Measurements from ENCODE around the gene MTG2. TPM values are rescaled to one million over a fixed set of nuclear protein-coding genes. Genes with fewer than 3 reads are reported as not detected.

The MTG2 gene
- total RNA-seq, 1 donor from 2014 or later, result 19.5 TPM

DNA sequence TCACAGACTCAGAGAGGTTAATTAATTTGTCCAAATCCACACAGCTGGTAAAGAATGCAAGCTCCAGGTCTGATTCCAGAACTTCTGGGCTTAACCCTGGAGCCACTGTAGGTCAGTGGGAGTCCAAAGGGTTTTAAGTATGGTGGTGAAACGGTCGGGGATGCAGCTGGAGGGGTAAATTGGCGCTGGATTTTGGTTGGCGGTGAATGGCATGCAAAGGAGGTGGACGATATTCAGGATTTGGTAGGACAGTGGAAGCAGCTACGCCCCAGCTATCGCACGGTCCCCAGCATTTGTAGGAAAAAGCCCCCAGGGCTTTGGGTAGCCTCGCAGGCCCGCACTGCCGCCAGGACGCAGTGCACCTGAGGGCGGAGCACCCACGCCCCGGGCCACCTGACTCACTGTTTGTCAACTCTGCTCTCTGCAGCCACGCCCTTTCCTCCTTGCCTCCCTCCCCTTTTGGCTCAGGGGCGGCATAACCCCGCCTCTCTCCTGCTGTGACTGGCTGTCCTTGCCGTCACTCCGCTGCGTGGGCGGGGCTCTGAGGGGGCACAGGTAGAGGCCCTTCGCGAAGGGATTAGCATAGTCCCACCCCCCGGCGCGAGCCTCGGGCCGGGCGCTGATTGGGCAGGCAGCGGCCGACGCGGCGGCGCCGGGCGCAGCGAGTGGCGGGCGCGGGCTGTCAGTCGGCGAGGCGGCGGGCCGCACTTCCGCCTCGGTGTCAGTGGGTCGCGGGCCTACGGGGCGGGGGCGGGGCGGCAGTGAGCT lies 55.2 kb downstream of the MTG2 start, which contains the start of gene OSBPL2:
TSS of gene OSBPL2 (plus strand) at position 721 of the 768 bp plus-strand sequence. CDS start 17,664 bp downstream, outside the sequence.
- TF ChIP-seq, protein P1, sequence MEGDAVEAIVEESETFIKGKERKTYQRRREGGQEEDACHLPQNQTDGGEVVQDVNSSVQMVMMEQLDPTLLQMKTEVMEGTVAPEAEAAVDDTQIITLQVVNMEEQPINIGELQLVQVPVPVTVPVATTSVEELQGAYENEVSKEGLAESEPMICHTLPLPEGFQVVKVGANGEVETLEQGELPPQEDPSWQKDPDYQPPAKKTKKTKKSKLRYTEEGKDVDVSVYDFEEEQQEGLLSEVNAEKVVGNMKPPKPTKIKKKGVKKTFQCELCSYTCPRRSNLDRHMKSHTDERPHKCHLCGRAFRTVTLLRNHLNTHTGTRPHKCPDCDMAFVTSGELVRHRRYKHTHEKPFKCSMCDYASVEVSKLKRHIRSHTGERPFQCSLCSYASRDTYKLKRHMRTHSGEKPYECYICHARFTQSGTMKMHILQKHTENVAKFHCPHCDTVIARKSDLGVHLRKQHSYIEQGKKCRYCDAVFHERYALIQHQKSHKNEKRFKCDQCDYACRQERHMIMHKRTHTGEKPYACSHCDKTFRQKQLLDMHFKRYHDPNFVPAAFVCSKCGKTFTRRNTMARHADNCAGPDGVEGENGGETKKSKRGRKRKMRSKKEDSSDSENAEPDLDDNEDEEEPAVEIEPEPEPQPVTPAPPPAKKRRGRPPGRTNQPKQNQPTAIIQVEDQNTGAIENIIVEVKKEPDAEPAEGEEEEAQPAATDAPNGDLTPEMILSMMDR (IDR thresholded peaks at IDR 0.05; ENCODE audit: insufficient read depth, low read length, poor library complexity, severe bottlenecking), result no peak
- DNase-seq (ENCODE audit: low read depth), result peak; percentile 80
- Histone ChIP-seq H3K27me3 (ENCODE audit: control insufficient read depth, insufficient read depth, low read length) (peaks cover 3% of the 10 kb centered on the region), H3K36me3 (ENCODE audit: control insufficient read depth, insufficient read depth, low read length) (no peaks in the 10 kb centered on the region), H3K4me3 (ENCODE audit: low read depth, low read length) (peak within 1 kb of the TSS; percentile 86)

DNA sequence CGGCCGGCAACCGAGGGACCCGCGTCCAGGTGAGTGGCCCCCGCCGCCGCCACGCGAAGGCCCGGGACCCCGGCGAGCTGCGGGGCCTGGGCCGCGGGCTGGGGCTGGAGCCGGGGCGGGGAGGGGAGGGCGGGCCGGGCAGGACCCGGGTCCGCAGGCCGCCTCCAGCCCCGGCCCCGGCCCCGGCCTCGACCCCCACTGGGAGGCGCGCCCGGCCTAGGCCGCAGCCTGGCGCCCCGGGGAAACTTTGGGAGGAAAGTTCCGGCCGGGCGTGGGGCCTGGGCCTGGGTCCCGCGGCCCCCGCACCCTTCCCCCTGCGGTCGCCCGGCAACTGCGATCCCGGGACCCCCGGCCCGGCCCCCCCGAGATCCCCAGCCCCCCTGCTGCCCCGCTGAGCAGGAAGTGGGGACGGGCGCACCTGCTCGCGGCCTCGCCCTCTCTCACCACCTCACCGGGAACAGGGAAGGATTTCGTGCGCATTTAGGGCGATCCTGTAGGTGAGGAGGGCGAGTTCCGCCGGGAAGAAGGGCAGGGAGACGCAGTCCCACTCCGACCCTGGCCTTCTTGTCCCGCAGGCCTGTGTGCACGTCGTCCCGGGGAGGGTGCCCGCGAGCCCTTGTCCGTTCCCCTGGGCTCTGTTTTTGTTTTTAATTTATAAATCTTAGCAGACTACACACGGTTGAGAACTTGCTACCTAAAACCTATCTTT lies 55.9 kb downstream of the MTG2 start:
- TF ChIP-seq, protein P1 (IDR thresholded peaks at IDR 0.05; ENCODE audit: insufficient read depth, low read length, poor library complexity, severe bottlenecking), result no peak
- no peak for DNase-seq (ENCODE audit: low read depth)
- Histone ChIP-seq H3K27me3 (ENCODE audit: control insufficient read depth, insufficient read depth, low read length) (peaks cover 3% of the 10 kb centered on the region), H3K36me3 (ENCODE audit: control insufficient read depth, insufficient read depth, low read length) (no peaks in the 10 kb centered on the region), H3K4me3 (ENCODE audit: low read depth, low read length) (peak overlapping the region; percentile 86)

DNA sequence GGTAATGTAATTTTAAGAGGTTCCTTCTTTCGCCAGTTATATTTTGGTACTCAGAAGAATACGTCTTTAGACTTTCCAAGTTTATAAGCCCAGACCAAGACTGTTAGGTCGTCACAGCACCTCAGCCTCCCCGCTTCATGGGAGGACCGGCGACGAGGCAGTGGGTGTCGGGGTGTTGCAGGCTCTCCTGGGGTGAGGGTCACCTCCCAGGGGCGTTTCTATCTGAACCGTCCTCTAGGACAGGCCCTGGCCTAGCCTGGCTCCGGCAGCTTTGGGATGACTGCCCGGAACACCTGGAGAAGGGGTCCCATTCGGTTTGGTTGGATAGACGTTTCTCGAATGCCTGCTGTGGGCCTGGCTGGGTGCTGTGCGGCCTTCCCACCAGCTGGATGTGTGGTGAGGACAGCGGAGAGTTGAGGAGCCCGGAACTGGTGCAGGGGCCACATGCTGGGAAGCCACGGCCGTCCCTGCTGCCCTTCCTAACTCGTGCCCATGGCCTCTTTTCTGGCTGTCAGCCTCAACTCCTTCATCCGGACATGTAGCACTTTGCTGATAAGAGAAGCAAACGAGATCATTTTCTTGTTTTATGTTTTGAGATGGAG lies 56.6 kb downstream of the MTG2 start:
- no peak for DNase-seq (ENCODE audit: low read depth)

GRCh38 chr20:62240020-62240685 lies 57.3 kb downstream of the MTG2 start:
- TF ChIP-seq, protein P1 (IDR thresholded peaks at IDR 0.05; ENCODE audit: insufficient read depth, low read length, poor library complexity, severe bottlenecking), result no peak
- Histone ChIP-seq H3K36me3 (ENCODE audit: control insufficient read depth, insufficient read depth, low read length) (no peaks in the 10 kb centered on the region), H3K27me3 (ENCODE audit: control insufficient read depth, insufficient read depth, low read length) (peaks cover under 1% of the 10 kb centered on the region), H3K4me3 (ENCODE audit: low read depth, low read length) (no peak overlapping the region)
- DNase-seq (ENCODE audit: low read depth), result no peak

More for the DNA sequence above, 56.6 kb downstream of the MTG2 start:
- Histone ChIP-seq H3K4me3 (ENCODE audit: low read depth, low read length) (peak overlapping the region; percentile 86), H3K36me3 (ENCODE audit: control insufficient read depth, insufficient read depth, low read length) (no peaks in the 10 kb centered on the region), H3K27me3 (ENCODE audit: control insufficient read depth, insufficient read depth, low read length) (peaks cover 3% of the 10 kb centered on the region)
- TF ChIP-seq, protein P1 (IDR thresholded peaks at IDR 0.05; ENCODE audit: insufficient read depth, low read length, poor library complexity, severe bottlenecking), result no peak

DNA sequence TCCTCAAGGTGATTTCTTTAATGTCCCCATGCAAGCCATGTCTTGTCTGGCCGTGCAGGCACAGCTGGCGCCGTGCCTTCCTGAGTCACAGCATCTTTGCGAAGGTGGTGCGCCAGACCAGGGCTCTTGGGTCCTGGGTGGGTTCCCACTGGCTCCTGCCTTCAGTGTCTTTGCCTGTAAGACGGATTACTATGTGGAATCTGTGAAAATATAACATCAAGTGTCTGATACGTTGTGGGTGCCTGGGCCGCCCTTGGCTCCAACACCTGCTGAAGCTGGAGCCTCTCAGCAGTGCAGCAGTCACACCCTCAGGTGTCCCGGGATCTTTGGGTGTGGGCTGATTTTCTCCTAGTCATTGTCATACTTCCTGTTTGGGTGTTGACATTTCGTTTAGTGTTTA lies 58.7 kb downstream of the MTG2 start:
- no peaks in the 10 kb centered on the region for H3K36me3 ChIP-seq (ENCODE audit: control insufficient read depth, insufficient read depth, low read length)
- H3K4me3 ChIP-seq (ENCODE audit: low read depth, low read length), result no peak overlapping the region
- H3K27me3 ChIP-seq (ENCODE audit: control insufficient read depth, insufficient read depth, low read length), result no peaks in the 10 kb centered on the region
- TF ChIP-seq, protein P1 (IDR thresholded peaks at IDR 0.05; ENCODE audit: insufficient read depth, low read length, poor library complexity, severe bottlenecking), result no peak
- no peak for DNase-seq (ENCODE audit: low read depth)
